Measurements from ENCODE around the gene AGAP3.

DNA sequence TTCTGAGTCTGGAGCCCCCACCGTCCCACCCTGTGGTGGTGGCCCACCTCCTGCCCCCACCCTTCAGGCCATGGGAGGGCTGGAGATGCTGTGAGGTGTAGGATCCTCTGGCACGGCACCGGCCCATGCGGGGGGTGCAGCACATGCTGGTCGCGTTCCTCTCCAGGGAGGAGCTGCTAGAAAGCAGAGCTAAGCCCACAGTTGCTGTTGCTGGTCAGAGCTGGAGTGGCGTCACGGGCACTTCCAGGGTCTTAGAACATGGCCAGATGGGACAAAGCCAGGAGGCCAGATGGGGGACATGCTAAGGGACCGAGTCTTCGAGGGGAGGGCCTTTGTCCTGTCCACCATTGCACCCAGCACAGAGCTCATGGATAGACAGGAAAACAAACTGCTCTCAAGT lies 21.6 kb downstream of the AGAP3 start:
- no peak for TF ChIP-seq CTCF (optimal IDR thresholded peaks at IDR 0.05 in 1 of 3, IDR thresholded peaks at IDR 0.05 in 1 of 3, conservative IDR thresholded peaks at IDR 0.05 in 1 of 3; ENCODE audit: extremely low read depth in 1 of 3, insufficient read depth in 2 of 3, low read length in 3 of 3)
- no peak for TF ChIP-seq EZH2 (IDR thresholded peaks at IDR 0.05; ENCODE audit: low read length)
